ENCODE data around the gene SRR. TPM values are rescaled to one million over a fixed set of nuclear protein-coding genes. Genes with fewer than 3 reads are reported as not detected.
A peak's percentile ranks its signal among the peaks of the same experiment; 100 is the strongest.

The SRR gene
- total RNA-seq, 4 donors from 2014 or later = 0.40 to 23.1 (median 12.1) TPM; not detected in 1

GRCh38 chr17:2365132-2365531 is 61.4 kb downstream of the SRR start:
- in situ Hi-C loops (cut with MboI; ENCODE audit: low pct_ligation_motif_present in 1 of 4, low pct_unique_long_range_greater_than_20kb in 1 of 4, low sequenced_read_pairs in 3 of 4) (loop anchor here in 1 of 4 donors (5.0 kb wide), 1 partner anchor 57 kb away; no protein-coding TSS in a partner anchor), intact Hi-C loops (cut with DNase I; ENCODE audit: low total_unique reads) (no loop called here)
- Histone ChIP-seq H3K9me3 (no peaks in the 10 kb centered on the region), H3K4me3 (no peak overlapping the region), H3K27me3 (no peaks in the 10 kb centered on the region), H3K27ac (no peak overlapping the region), H3K4me1 (peaks cover 0 to 3% (median 1%) of the 10 kb centered on the region in 4 donors), H3K36me3 (no peaks in the 10 kb centered on the region)
- no peak for DNase-seq
- TF ChIP-seq CTCF (IDR thresholded peaks at IDR 0.05) (no peak), POLR2A (IDR thresholded peaks at IDR 0.05) (no peak), POLR2AphosphoS5 (IDR thresholded peaks at IDR 0.05) (no peak), EP300 (IDR thresholded peaks at IDR 0.05; ENCODE audit: low read depth) (no peak)
- 97% methylated on average over 20 of the region's 20 CpGs; no CpG with 5 or more reads in 1 of the 2 donors for WGBS, 2 donors (ENCODE audit: low coverage in 1 of 2)

GRCh38 chr17:2366747-2367494 is 63.2 kb downstream of the SRR start:
- intact Hi-C loops (cut with DNase I; ENCODE audit: low total_unique reads) = no loop called here
- H3K9me3 ChIP-seq = no peaks in the 10 kb centered on the region
- H3K4me1 ChIP-seq = peaks cover 0 to 3% (median 1%) of the 10 kb centered on the region in 4 donors
- no peak overlapping the region for H3K4me3 ChIP-seq
- DNase-seq = no peak
- 91 to 94% methylated on average over 4 to 26 of the region's 26 CpGs for WGBS, 2 donors (ENCODE audit: low coverage in 1 of 2)
- H3K36me3 ChIP-seq = no peaks in the 10 kb centered on the region
- H3K27ac ChIP-seq = no peak overlapping the region
- H3K27me3 ChIP-seq = no peaks in the 10 kb centered on the region
- TF ChIP-seq CTCF (IDR thresholded peaks at IDR 0.05) (no peak), EP300 (IDR thresholded peaks at IDR 0.05; ENCODE audit: low read depth) (no peak), POLR2AphosphoS5 (IDR thresholded peaks at IDR 0.05) (no peak), POLR2A (IDR thresholded peaks at IDR 0.05) (no peak)
- in situ Hi-C loops (cut with MboI; ENCODE audit: low pct_ligation_motif_present in 1 of 4, low pct_unique_long_range_greater_than_20kb in 1 of 4, low sequenced_read_pairs in 3 of 4) = loop anchor here in 1 of 4 donors (5.0 kb wide), 1 partner anchor 55 kb away; no protein-coding TSS in a partner anchor

GRCh38 chr17:2368359-2368758 is 64.6 kb downstream of the SRR start:
- in situ Hi-C loops (cut with MboI; ENCODE audit: low pct_ligation_motif_present in 1 of 4, low pct_unique_long_range_greater_than_20kb in 1 of 4, low sequenced_read_pairs in 3 of 4) (loop anchor here in 1 of 4 donors (5.0 kb wide), 1 partner anchor 54 kb away; no protein-coding TSS in a partner anchor), intact Hi-C loops (cut with DNase I; ENCODE audit: low total_unique reads) (no loop called here)
- Histone ChIP-seq H3K4me3 (no peak overlapping the region), H3K4me1 (peaks cover 0 to 3% (median 1%) of the 10 kb centered on the region in 4 donors), H3K9me3 (no peaks in the 10 kb centered on the region), H3K27me3 (no peaks in the 10 kb centered on the region), H3K27ac (no peak overlapping the region), H3K36me3 (no peaks in the 10 kb centered on the region)
- TF ChIP-seq POLR2AphosphoS5 (IDR thresholded peaks at IDR 0.05) = no peak
- no peak for TF ChIP-seq EP300 (IDR thresholded peaks at IDR 0.05; ENCODE audit: low read depth)
- TF ChIP-seq POLR2A (IDR thresholded peaks at IDR 0.05) = no peak
- no peak for TF ChIP-seq CTCF (IDR thresholded peaks at IDR 0.05)
- WGBS, 2 donors (ENCODE audit: low coverage in 1 of 2) = 81% methylated on average over 8 of the region's 8 CpGs; no CpG with 5 or more reads in 1 of the 2 donors
- DNase-seq = no peak

- Histone ChIP-seq H3K4me3 (no peak overlapping the region), H3K36me3 (no peaks in the 10 kb centered on the region), H3K27ac (no peak overlapping the region), H3K4me1 (peaks cover 0 to 3% (median 1%) of the 10 kb centered on the region in 4 donors), H3K9me3 (no peaks in the 10 kb centered on the region), H3K27me3 (no peaks in the 10 kb centered on the region)
- in situ Hi-C loops (cut with MboI; ENCODE audit: low pct_ligation_motif_present in 1 of 4, low pct_unique_long_range_greater_than_20kb in 1 of 4, low sequenced_read_pairs in 3 of 4) (loop anchor here in 1 of 4 donors (5.0 kb wide), 1 partner anchor 53 kb away; no protein-coding TSS in a partner anchor), intact Hi-C loops (cut with DNase I; ENCODE audit: low total_unique reads) (no loop called here)
- WGBS, 2 donors (ENCODE audit: low coverage in 1 of 2) = 78% methylated on average over 5 of the region's 5 CpGs; no CpG with 5 or more reads in 1 of the 2 donors
- TF ChIP-seq CTCF (IDR thresholded peaks at IDR 0.05) (no peak), EP300 (IDR thresholded peaks at IDR 0.05; ENCODE audit: low read depth) (no peak), POLR2A (IDR thresholded peaks at IDR 0.05) (no peak), POLR2AphosphoS5 (IDR thresholded peaks at IDR 0.05) (peak in 1 of 3 donors; percentile 1)
- no peak for DNase-seq
Observed at GRCh38 chr17:2369039-2369438, 65.3 kb downstream of the SRR start.
